ENCODE measurements around the gene MIPEP.
"Not testable (repeated sequence)": the region's sequence is repeated elsewhere in the genome, so short reads cannot be mapped to it uniquely, and the experiment has no call there.

The MIPEP gene

DNA sequence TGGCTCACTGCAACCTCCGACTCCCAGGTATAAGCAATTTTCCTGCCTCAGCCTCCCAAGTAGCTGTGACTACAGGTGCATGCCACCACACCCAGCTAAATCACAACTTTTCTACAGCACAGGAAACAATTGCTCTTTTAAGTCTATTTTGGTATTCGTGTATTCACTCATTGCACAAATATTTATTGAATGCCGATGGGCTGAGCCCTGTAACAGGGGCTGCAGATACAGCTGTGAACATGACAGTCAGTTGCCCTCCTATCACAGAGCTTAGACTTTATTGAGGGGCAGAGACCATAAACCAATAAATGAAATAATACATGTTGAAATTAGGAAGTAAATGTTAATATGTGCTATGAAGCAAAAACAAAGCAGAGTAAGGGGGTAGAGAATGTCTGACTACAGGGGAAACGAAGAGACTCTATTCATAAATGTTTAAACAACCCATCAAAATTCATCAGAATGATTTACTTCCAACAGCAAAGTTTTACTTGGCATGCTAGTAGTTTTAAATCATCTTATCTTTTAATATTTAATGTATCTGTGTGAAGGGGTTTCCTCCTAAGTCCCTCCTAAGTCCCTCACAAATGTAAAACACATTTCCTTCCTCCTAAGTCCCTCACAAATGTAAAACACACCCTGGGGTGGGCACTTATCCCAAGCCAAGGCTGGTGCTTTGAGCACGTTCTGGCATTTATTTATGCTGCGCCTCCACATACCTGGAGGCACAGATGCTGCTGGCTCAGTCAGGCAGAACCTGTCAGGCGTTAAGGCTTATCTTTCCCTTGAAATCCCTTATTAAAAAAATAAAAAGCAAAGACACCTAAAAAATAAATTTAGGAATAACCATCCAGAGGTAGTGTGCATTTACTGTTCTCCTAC lies 140.8 kb downstream of the MIPEP start:
- DNase-seq (ENCODE audit: low spot score) = peak; percentile 39

DNA sequence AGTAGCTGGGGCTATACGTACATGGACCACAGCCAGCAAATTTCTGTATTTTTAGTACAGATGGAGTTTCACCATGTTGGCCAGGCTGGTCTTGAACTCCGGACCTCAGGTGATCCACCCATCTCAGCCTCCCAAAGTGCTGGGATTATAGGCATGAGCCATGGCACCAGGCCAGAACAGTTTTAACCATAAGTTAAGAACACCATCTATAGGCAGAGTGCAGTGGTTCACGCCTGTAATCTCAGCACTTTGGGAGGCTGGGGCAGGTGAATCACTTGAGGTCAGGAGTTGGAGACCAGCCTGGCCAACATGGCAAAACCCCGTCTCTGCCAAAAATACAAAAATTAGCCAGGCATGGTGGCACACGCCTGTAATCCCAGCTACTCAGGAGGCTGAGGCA lies 143.1 kb downstream of the MIPEP start:
- not testable (repeated sequence) for DNase-seq (ENCODE audit: low spot score)

- DNase-seq (ENCODE audit: low spot score) = no peak
Observed at GRCh38 chr13:23744315-23744714, 144.9 kb downstream of the MIPEP start.

DNA sequence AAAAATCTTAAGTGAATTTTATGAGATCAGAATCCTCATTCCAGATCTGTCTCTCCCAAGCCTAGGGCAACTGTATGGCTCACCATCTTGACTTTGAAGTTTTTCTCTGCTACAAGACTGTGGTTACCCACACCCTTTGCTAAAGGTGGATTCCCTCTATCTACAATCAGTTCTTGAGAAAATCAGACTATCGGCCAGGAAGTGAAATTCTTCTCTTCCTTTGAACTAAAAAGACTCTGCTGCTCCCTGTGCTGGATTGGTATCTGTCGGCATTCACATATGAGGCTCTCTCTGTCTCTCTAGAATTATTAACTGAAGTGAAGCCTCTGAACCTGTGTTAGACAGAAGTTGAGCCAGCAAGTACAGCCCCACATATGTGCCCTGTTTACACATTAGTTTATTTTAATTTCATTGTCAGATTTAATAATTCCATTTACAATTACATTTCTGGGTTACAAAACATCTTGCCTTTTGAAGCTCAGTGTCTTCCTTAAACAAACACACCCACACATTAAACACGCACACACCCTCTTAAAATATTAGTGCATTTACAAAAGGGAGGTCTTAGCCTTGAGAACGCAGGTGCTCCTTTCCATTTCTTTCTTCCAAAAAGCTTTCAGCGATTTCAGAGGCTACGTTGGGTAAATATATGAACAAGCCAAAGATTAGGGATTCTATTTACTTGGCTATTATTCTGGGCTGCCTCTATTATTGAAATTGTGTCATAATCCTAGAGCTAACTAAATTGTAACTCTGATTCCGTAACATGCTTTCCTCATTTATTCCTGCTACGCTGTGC lies 145.7 kb downstream of the MIPEP start:
- DNase-seq (ENCODE audit: low spot score) = no peak

GRCh38 chr13:23741879-23742510 lies 147.2 kb downstream of the MIPEP start:
- peak; percentile 75 for DNase-seq (ENCODE audit: low spot score)

DNA sequence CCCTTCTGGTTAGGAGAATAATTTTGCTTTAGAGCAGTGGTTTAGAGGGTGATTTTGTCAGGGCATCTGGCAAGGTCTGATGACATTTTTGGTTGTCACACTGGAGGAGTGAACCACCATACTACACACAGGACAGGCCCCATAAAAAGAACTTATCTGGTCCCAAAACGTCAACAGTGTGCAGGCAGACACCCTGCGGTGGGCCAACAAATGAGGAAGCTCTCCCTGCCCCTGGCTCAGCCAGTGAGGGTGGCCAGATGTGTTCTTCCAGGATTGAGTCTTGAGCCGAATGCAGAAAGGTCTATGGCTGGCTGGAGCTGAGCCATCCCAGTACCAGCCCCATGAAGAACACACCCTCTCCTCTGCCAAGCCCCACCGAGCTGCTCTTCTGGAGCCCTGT lies 149.2 kb downstream of the MIPEP start:
- DNase-seq (ENCODE audit: low spot score) = no peak

- no peak for DNase-seq (ENCODE audit: low spot score)
Observed at GRCh38 chr13:23739596-23739995, 149.6 kb downstream of the MIPEP start.

GRCh38 chr13:23736541-23736940 lies 152.7 kb downstream of the MIPEP start:
- DNase-seq (ENCODE audit: low spot score) = no peak

- no peak for DNase-seq (ENCODE audit: low spot score)
Observed at GRCh38 chr13:23735329-23735728, 153.9 kb downstream of the MIPEP start.

DNA sequence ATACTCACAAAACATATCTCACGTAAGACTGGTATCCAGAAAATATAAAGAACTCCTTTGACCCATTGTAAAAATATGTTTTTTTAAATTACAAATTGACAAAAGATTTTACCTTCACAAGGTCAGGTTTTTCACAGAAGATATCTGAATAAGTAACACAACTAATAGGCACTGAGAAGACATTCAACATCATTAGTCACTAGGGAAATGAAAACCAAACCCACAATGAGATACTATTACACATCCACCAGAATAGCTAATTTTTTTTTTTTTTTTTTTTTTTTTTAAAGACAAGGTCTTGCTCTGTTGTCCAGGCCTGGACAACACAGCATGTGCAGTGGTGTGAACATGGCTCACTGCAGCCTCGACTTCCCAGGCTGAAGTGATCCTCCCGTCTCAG lies 157.5 kb downstream of the MIPEP start:
- no peak for DNase-seq (ENCODE audit: low spot score)

DNA sequence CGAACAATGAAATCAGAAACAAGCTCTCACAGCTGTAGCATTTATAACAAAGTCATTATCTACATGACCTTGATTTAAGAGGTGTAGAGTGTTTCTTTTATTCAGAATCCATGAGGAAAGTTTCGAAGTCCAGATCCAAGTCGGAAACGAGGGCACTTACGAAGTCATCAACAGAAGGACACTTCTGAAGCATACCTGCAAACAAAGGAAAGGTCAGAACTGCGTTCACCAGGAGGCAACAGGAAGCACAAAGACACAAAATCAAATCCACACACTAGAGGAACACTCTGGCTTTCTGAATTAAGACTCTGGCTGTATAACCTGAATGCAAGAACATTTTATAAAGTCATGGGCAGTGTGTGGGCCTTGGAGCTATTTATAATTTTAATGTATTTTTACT lies 158.9 kb downstream of the MIPEP start:
- DNase-seq (ENCODE audit: low spot score) = no peak

DNA sequence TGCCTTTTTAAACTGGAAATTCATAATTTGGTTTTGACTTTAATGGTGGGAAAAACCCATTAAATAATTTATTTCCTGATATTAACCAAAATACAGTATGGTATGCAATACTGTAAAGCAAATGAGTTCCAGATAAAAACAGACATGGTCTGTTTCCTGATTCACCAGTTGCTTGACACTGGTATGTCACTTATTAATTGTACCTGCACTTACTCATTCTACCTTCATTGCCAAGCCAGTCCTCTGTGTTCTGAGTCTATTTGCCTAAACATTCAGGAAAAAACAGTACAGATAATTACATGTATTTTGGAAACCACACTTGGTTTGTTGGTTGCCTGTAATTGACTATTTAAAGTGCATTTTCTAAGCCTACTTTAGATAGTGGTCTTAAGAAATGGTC lies 159.7 kb downstream of the MIPEP start:
- DNase-seq (ENCODE audit: low spot score) = no peak

DNA sequence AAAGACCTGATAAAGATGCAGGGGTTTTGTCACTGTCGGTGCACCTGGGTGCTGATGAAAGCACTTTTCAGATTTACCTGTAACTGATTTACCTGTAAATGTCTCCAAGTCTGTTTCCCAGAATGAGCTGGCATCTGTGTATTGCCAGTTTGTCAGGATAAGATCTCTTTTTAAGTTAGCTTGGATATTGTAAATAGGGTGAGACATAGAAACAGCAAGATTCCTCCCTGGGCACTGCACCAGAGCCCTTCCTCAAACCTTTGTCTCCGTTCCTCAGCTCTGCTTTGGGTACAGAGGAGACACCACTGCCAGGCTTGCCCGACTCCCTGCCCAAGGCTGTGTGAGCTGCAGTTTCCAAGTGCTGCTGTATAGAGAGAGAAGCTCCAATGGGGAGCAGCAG lies 160.4 kb downstream of the MIPEP start:
- no peak for DNase-seq (ENCODE audit: low spot score)

DNA sequence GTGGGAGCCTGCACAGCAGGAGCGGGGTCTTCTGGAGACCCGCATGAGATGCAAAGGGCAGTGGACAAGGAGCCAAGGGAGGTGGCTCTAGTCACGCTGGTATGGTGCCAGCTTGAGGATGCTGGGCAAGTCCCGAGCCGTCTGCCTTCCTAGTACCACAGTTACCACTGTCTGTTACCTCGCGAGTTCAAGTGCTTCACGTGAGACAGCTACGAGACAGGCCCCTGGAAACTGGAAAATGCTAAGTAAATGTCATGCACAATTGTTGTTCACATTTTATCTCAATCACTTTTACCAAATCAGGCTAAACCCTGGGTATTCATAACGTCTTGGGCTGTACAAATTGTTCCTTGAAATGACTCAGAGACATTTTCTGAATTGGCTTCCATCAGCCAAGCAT lies 163.3 kb downstream of the MIPEP start:
- no peak for DNase-seq (ENCODE audit: low spot score)

- DNase-seq (ENCODE audit: low spot score) = no peak
Observed at GRCh38 chr13:23724196-23724970, 164.8 kb downstream of the MIPEP start.

- no peak for DNase-seq (ENCODE audit: low spot score)
Observed at GRCh38 chr13:23723471-23723870, 165.7 kb downstream of the MIPEP start.

DNA sequence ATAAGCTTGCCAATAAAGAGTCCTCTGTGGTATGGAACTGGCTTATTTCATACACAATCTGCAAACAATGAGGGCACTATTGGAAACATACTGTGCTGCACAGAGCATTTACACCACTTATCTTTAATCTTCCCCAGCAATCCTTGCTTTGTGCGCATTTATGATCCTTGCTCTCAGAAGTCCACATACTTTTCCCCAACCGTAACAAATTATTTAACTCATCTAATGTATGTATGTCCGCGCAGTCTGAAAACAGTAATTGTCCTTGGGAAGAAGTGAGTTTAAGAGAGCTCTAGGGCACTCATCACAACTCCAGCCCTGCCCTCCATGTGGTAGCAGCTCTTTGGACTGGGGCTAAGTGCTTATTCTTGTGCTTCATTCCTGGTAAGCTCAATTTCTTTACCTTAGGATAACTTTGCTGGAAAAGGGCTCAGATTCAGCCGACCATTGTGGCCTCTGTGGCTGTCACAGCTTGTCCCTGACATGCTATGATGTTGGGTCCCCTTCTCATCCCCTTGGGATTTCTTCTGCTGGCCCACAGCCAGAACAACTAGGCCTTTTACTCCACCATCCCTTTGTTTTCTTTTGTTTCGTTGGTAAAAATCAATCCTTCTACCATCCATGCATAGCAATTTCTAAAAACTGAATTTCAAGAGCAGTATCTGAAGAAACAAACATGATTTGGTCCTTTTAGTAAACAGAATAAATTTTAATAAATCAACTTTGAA lies 166.3 kb downstream of the MIPEP start:
- no peak for DNase-seq (ENCODE audit: low spot score)

DNA sequence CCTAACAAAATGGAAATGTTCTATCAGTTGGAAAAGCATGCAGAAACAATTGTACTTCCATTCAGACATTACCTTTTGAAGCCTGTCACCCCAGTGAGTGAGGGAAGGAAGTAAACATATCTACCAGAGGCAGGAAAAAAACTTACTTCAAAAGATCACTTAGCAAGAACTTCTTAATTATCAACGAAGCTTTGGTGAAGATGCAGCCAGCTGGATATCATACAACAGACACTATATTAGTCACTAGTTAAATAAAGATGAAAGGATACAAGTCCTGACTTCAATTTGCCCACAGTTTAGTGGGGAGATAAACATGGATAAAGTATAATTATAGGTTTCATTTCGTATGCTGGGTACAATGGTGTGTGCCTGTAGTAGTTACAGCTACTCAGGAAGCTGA lies 170.2 kb downstream of the MIPEP start:
- no peak for DNase-seq (ENCODE audit: low spot score)

- DNase-seq (ENCODE audit: low spot score) = no peak
Observed at GRCh38 chr13:23716401-23716800, 172.8 kb downstream of the MIPEP start.

- peak; percentile 52 for DNase-seq (ENCODE audit: low spot score)
Observed at GRCh38 chr13:23715762-23716235, 173.4 kb downstream of the MIPEP start.

DNA sequence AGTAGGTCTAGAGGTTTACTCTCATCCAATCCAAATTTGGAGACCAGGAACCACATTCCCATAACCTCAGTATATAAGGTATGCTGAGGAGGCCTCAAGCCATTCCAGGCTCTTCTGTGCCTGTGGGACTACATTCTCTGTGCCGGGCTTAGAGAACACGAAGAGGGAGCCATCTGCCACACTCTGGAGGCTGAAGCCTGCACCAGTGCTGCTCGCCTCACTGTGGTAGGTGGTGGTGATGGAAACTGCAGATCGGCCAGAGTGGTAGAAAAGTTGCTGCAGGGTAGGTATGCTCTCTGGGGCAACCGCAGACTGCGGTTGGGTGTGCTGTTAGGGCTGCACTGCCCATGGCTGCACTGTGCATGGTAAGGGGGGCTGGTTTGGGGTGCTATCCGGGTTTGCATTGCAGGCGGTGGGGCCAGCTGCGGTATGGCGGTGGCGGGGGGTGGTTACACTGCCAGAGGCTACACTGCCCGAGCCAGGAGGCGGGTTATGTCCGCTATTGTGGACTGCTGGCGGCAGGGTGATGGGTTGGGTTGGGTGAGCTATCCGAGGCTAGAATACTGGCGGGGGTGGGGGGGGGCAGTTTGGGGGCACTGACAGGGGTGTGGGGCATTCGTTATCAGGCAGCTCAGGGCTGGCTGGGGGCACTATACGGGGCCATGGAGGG lies 174.0 kb downstream of the MIPEP start:
- no peak for DNase-seq (ENCODE audit: low spot score)

All from iPS-NIHi11 (cell line).